Subcutaneous preadipocyte (primary cell): ENCODE data around the gene POLR3K. TPM values are rescaled to one million over a fixed set of nuclear protein-coding genes. Genes with fewer than 3 reads are reported as not detected.

Experiments
- small RNA-seq: library from RNA; depleted of rRNA; stranded (forward); fragments of <200 nt; gene quantifications from one replicate; pipeline ENCODE3, GENCODE V24; 2012
- total RNA-seq: library from RNA; depleted of rRNA; stranded (reverse); fragments of >200 nt; gene quantifications from 2 replicates; pipeline ENCODE4 v1.2.3, GENCODE V29; 2012

The POLR3K gene
- 2.9 and 3.5 TPM in 2 replicates for total RNA-seq

DNA sequence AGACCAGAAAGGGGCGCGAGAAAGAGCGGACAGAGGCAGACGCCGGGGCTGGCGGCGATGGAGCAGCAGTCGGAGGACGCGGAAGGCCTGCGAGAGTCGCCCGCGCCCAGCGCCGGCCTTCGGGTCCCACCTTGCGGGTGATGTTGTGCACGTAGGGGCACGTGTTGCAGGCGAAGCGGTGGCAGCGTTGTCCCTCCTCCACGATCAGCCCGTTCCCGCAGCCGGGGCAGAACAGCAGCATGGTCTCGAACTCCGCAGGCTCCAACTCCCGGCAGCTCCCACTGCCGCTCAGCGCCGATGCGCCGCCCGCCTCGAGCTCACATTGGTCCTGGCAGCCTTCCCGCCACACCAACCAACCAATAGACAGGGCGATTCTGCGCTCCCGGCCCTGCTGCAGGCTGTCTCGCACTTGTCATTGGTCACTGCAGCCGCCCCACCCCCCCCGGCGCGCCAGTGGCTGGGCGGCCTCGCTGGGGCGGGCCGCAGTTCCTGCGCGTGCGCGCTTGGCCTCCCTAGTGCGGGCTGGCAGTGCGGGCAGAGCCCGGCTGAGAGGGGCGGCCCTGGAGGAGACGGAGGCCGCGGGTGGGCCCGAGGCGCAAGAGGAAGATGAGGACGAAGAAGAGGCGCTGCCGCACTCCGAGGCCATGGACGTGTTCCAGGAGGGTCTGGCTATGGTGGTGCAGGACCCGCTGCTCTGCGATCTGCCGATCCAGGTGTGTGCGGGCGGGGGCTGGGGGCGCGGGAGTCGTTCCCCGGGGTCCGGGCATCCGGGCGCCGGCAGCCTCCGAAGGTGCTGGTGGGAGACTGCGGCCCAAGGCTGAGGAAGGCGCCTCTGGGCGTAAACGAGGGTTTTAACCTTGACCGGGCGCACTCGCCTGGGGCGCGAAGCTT is at the start of gene POLR3K, which contains the start of gene SNRNP25:
Gene POLR3K, minus strand, starts transcription at position 263 of the 891 bp plus-strand sequence. Its CDS starts 22 bp downstream, at position 241.
Gene SNRNP25, plus strand, starts transcription at position 483 of the 891 bp plus-strand sequence. Its CDS starts 189 bp downstream, at position 672.

DNA sequence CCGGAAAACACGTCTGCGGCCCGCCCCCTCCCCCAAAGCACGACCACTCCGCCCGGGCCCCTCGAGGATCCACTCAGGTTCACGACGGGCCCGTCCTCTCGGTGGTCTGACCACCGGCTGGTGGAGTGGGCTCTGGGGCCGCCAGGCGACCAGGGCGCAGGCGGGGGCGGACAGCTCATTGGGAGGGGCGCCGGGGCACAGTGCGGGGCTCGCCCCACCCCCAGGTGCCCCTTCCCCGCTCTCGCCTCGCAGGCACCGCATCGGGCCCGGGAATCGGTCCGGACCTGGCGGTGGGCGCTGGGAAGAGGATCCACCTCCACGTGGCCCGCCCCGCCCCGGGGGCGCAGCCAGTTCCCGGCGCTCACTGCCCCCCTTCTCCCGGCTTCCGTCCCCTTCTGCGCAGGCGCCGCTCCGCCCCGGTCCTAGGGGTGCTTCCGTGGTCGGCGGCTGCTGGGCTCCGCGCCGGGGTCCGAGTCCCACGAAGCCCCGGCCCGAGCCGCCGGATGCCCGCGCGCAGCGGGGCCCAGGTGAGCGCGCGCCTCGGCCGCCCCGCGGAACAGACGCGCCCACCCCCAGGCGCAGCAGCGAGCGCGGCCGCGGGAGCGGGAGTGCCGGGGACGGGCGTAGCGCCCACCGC is 24.5 kb upstream of the POLR3K start, which contains the start of gene MPG:
Gene MPG, plus strand, starts transcription at position 419 of the 637 bp plus-strand sequence. Its CDS starts 85 bp downstream, at position 504.

DNA sequence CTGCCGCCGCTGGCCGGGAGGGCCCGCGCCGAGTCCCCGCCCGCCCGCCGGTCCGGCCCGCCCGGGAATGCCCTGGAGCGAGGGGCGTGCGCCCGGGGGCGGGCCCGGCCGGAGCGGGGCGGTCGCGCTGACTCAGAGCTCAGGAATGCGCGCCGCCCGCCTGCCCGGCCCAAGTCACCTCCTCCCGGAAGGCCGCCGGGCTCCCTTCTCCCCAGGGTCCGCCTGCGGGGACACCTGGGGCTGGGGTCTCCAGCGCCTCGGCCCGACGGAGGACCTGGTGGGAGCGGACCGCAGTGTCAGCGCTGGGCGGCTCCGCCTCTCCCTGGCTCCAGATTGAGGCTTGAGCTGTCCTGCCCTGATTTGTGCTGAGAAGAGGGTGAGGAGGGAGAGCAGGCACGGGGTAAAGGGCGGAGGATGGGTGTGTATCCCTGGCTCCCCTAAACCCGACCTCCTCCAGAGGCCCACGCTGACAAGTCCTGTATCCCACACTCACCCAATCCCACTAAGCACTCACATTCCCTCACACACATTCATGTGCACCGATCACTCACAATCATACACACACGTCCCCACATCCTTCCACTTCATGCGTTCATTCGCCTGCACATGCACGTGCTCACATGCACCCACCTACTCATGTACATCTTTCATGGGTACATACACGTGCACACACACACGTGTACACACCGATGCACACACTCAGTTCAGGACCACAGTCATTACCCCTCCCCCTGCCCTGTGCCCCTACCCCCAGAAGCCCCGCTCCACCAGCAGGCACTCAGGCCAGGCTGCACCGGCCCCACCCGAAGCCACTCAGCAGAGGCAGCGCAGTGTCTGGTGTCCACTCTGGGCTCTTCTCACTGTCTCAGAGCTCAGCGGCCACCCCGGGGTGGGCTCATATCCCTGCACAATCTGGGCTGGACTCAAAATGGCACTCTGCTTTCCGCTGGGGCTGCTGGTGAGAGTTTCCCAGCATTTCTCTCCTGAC is 19.4 kb upstream of the POLR3K start, which contains the start of gene RHBDF1:
Gene RHBDF1, minus strand, starts transcription at position 71 of the 988 bp plus-strand sequence. CDS start 7,616 bp downstream, outside the sequence.

Small RNAs within 50 kb of the gene (small RNA-seq; reads per million reads assigned to genes)
- not detected for gene MIR6859-4
- not detected for gene Z69720.2

Other genes starting within 250 kb of the POLR3K start
- 18.8 and 23.5 TPM in 2 replicates for gene SNRNP25, start 220 bp upstream of the POLR3K start, total RNA-seq
- 36.4 and 44.4 TPM in 2 replicates for gene RHBDF1, start 19.0 kb upstream of the POLR3K start, total RNA-seq
- 232 and 246 TPM in 2 replicates for gene MPG, start 24.6 kb upstream of the POLR3K start, total RNA-seq
- 14.0 and 21.7 TPM in 2 replicates for gene NPRL3, start 85.1 kb upstream of the POLR3K start, total RNA-seq
- not detected in 2 replicates for gene HBZ, start 99.0 kb upstream of the POLR3K start, total RNA-seq
- not detected in 2 replicates for gene HBM, start 112.4 kb upstream of the POLR3K start, total RNA-seq
- gene HBA2, start 119.3 kb upstream of the POLR3K start, total RNA-seq: 0.73 TPM in 1 of 2 replicates, not detected in the other
- not detected in 2 replicates for gene HBA1, start 123.1 kb upstream of the POLR3K start, total RNA-seq
- gene HBQ1, start 126.9 kb upstream of the POLR3K start, total RNA-seq: not detected in 2 replicates
- 35.6 and 43.8 TPM in 2 replicates for gene LUC7L, start 175.8 kb upstream of the POLR3K start, total RNA-seq
- gene FAM234A, start 181.2 kb upstream of the POLR3K start, total RNA-seq: 50.4 and 52.9 TPM in 2 replicates
- gene RGS11, start 222.3 kb upstream of the POLR3K start, total RNA-seq: 0.98 and 2.6 TPM in 2 replicates
- 0.37 TPM in 1 of 2 replicates, not detected in the other for gene ARHGDIG, start 227.0 kb upstream of the POLR3K start, total RNA-seq
- 0.20 TPM in 1 of 2 replicates, not detected in the other for gene PDIA2, start 229.6 kb upstream of the POLR3K start, total RNA-seq